ENCODE data around the gene ZSCAN10. TPM values are rescaled to one million over a fixed set of nuclear protein-coding genes. Genes with fewer than 3 reads are reported as not detected.

The ZSCAN10 gene
- total and polyA plus RNA-seq, 2 experiments from 2014 or later, result 217 to 519 TPM

- Histone ChIP-seq H2AFZ (peak within 1 kb of the TSS; percentile 78), H3K79me2 (replicated peaks; ENCODE audit: insufficient read depth) (peaks cover 5% of the 10 kb centered on the region), H3K4me3 (peak within 1 kb of the TSS; percentile 94), H3K9me2 (ENCODE audit: insufficient read depth) (no peaks in the 10 kb centered on the region), H3K4me1 (ENCODE audit: insufficient read depth) (peaks cover 17% of the 10 kb centered on the region; the same call in 1 of the 2 replicates), H4K20me1 (replicated peaks; ENCODE audit: insufficient read depth) (peaks cover 9% of the 10 kb centered on the region), H3F3A (replicated peaks; ENCODE audit: low read depth) (peaks cover 17% of the 10 kb centered on the region), H3K27me3 (ENCODE audit: insufficient read depth) (peaks cover 39% of the 10 kb centered on the region), H3K36me3 (ENCODE audit: insufficient read depth) (no peaks in the 10 kb centered on the region), H3K4me2 (peak within 1 kb of the TSS; percentile 96), H3K27ac (ENCODE audit: low read depth) (0 out of 2 replicates have a peak within 1 kb of the TSS, but pooled peaks have one; percentile 32)
- H3K27me3 Mint-ChIP-seq (ENCODE audit: insufficient read depth, low read depth, poor library complexity), result peaks cover 29% of the 10 kb centered on the region
- H3K4me1 Mint-ChIP-seq, result peaks cover 15% of the 10 kb centered on the region
- peaks cover 31% of the 10 kb centered on the region for H3K36me3 Mint-ChIP-seq (ENCODE audit: low read depth)
- peak within 1 kb of the TSS; percentile 84 for H3K4me3 Mint-ChIP-seq
- peak within 1 kb of the TSS; percentile 85; the same call in 1 of the 2 replicates for H3K27ac Mint-ChIP-seq
- peaks cover 7% of the 10 kb centered on the region; the same call in 2 of the 3 replicates for H3K9me3 Mint-ChIP-seq
- peak; percentile 71 for DNase-seq (ENCODE audit: low spot score)
- TF ChIP-seq EZH2phosphoT487 (IDR thresholded peaks at IDR 0.05; ENCODE audit: unreplicated experiment), result no peak
- no peak for TF ChIP-seq NANOG (IDR thresholded peaks at IDR 0.05; ENCODE audit: borderline replicate concordance)
- no peak for TF ChIP-seq ZNF114 (CRISPR knock-in tag; IDR thresholded peaks at IDR 0.05)
- TF ChIP-seq, protein P1, sequence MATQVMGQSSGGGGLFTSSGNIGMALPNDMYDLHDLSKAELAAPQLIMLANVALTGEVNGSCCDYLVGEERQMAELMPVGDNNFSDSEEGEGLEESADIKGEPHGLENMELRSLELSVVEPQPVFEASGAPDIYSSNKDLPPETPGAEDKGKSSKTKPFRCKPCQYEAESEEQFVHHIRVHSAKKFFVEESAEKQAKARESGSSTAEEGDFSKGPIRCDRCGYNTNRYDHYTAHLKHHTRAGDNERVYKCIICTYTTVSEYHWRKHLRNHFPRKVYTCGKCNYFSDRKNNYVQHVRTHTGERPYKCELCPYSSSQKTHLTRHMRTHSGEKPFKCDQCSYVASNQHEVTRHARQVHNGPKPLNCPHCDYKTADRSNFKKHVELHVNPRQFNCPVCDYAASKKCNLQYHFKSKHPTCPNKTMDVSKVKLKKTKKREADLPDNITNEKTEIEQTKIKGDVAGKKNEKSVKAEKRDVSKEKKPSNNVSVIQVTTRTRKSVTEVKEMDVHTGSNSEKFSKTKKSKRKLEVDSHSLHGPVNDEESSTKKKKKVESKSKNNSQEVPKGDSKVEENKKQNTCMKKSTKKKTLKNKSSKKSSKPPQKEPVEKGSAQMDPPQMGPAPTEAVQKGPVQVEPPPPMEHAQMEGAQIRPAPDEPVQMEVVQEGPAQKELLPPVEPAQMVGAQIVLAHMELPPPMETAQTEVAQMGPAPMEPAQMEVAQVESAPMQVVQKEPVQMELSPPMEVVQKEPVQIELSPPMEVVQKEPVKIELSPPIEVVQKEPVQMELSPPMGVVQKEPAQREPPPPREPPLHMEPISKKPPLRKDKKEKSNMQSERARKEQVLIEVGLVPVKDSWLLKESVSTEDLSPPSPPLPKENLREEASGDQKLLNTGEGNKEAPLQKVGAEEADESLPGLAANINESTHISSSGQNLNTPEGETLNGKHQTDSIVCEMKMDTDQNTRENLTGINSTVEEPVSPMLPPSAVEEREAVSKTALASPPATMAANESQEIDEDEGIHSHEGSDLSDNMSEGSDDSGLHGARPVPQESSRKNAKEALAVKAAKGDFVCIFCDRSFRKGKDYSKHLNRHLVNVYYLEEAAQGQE (IDR thresholded peaks at IDR 0.05; ENCODE audit: unreplicated experiment), result no peak
- TF ChIP-seq JUNB (IDR thresholded peaks at IDR 0.05; ENCODE audit: unreplicated experiment), result no peak
- TF ChIP-seq EZH2 (IDR thresholded peaks at IDR 0.05; ENCODE audit: low read depth, unreplicated experiment), result no peak
- TF ChIP-seq STAT1 (IDR thresholded peaks at IDR 0.05; ENCODE audit: unreplicated experiment), result no peak
- TF ChIP-seq, protein P2, sequence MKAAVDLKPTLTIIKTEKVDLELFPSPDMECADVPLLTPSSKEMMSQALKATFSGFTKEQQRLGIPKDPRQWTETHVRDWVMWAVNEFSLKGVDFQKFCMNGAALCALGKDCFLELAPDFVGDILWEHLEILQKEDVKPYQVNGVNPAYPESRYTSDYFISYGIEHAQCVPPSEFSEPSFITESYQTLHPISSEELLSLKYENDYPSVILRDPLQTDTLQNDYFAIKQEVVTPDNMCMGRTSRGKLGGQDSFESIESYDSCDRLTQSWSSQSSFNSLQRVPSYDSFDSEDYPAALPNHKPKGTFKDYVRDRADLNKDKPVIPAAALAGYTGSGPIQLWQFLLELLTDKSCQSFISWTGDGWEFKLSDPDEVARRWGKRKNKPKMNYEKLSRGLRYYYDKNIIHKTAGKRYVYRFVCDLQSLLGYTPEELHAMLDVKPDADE (IDR thresholded peaks at IDR 0.05), result peak; percentile 34; the same call in 1 of the 2 replicates
- TF ChIP-seq ZNF462 (CRISPR knock-in tag; IDR thresholded peaks at IDR 0.05), result no peak
- TF ChIP-seq POLR2AphosphoS5 (IDR thresholded peaks at IDR 0.05; ENCODE audit: low read depth), result peak; percentile 60; the same call in 1 of the 2 replicates
- TF ChIP-seq CTCF (conservative IDR thresholded peaks at IDR 0.05; ENCODE audit: low read depth in 2 of 2), result no peak
- ATAC-seq, result peak; percentile 58
Observed at GRCh38 chr16:3045758-3046640, 53.1 kb downstream of the ZSCAN10 start, which contains the start of gene MMP25. Gene MMP25 (plus strand): TSS chr16:3046561. CDS start chr16:3046918, 357 bp downstream.

Measured in GM23338 (cell line).